ENCODE results near the gene CKMT1A.
A peak's percentile ranks its signal among the peaks of the same experiment; 100 is the strongest.
"Not testable (repeated sequence)": the region's sequence is repeated elsewhere in the genome, so short reads cannot be mapped to it uniquely, and the experiment has no call there.

CKMT1A gene

DNA sequence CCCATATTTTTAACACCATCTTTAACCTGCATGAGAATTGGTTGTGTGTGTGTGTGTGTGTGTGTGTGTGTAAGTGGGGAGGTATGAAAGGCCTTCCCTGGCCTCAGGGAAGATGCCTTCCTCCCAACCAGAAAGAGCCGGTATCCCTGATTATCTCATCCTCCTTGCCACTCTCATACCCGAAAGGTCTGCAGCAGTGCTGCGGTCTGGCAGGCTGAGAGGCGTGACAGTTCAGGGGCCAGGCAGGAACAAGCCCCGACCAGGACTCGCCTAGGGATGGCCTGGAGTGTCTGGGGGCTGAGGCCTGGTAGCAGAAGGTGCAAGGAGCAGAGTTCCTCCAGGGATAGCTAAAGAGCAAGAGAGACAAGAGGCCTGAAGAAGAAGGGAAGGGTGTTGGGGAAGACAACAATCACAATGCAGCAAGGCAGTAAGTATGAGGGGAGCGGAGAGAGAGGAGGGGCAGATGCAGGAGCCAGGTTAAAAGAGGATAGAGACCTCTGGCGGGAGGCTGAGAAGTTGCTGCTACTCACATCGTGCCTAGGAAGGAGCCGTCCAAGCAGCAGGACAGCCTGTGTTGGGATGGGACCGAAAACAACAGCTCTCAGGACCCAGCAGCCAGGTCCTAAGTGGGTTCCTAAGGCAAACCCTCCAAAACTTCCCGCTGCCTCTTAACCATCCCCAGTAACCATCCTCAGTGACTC lies 16.9 kb downstream of the CKMT1A start:
- not testable (repeated sequence) for H3K4me1 Mint-ChIP-seq; H3K27ac Mint-ChIP-seq (ENCODE audit: low read depth); DNase-seq (ENCODE audit: low spot score in 2 of 2); H3K27me3 Mint-ChIP-seq; H3K36me3 Mint-ChIP-seq (ENCODE audit: insufficient read depth); ATAC-seq (replicated peaks; ENCODE audit: extremely low read depth, poor library complexity, severe bottlenecking); H3K9me3 Mint-ChIP-seq; H3K4me3 Mint-ChIP-seq

DNA sequence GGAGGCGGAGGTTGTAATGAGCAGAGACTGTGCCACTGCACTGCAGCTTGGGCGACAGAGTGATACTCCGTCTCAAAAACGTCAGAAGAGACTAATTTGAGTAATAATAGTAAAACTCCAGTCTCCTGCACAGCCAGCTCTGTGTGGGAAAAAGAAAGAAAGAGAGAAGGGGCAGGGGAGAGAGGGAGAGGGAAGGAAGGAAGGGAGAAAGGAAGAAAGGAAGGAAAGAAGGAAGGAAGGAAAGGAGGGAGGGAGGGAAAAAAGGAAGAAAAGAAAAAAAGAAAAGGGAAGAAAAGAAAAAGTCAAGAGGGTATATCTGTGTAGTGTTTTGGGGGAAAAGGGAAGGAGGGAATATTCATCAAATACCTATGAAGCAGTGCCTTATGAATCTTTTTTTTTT lies 29.5 kb downstream of the CKMT1A start:
- H3K4me1 Mint-ChIP-seq: no peaks in the 10 kb centered on the region
- ATAC-seq (replicated peaks; ENCODE audit: extremely low read depth, poor library complexity, severe bottlenecking): no peak
- no peak overlapping the region for H3K4me3 Mint-ChIP-seq

DNA sequence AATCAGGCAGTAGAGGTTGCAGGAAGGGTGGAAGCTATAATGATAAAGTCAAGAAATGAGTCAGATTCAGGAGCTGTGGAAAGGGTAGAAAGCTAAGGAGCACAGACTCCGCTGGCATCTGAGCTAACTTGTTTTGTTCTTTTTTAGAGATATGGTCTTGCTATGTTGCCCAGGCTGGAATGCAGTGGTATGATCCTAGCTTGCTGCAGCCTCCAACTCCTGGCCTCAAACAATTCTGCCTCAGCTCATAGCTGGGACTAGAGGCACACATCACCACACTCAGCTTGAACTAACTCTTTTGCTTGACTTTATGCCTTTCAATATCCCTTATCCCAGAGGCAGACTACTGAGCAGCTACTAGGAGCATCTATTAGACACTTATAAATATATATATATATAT lies 32.6 kb downstream of the CKMT1A start:
- not testable (repeated sequence) for H3K4me1 Mint-ChIP-seq; H3K4me3 Mint-ChIP-seq; H3K36me3 Mint-ChIP-seq (ENCODE audit: insufficient read depth); H3K9me3 Mint-ChIP-seq; DNase-seq (ENCODE audit: low spot score in 2 of 2); ATAC-seq (replicated peaks; ENCODE audit: extremely low read depth, poor library complexity, severe bottlenecking); H3K27ac Mint-ChIP-seq (ENCODE audit: low read depth)
- H3K27me3 Mint-ChIP-seq: peaks cover 13% of the 10 kb centered on the region

More for the DNA sequence above, 29.5 kb downstream of the CKMT1A start:
- no peak for DNase-seq (ENCODE audit: low spot score in 2 of 2)
- Mint-ChIP-seq H3K36me3 (ENCODE audit: insufficient read depth) (no peaks in the 10 kb centered on the region), H3K9me3 (no peaks in the 10 kb centered on the region), H3K27ac (ENCODE audit: low read depth) (no peak overlapping the region), H3K27me3 (peaks cover 20% of the 10 kb centered on the region)

DNA sequence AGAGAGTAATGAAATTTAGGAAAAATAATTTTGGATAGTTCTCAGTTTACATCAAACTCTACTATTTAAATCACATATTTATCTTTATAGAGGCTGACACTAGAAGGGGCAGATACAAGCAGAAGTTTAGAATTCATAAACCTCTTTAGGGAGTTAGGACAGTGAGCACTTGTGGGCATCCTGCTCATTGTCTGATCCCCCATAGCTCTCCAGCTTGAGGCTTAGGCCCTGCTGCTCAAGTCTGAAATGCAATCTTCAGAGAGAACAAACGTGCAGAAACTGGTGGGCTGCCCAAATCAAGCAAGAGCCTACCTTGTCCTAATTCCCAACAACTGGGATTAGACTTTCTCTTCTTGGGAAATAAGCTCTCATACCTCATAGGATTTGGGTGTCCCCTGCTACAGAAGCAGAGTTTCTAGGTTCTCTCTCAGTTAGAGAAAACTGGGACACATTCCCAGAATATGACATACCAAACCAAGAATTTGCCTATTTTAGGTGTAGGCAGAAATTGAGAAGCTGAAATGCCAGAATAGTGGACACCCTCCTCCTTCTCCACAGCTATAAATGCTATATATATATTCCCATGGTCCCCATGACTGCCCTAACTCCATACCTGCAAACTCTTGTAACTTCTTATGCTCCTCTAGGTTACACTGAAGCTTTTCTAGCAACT lies 34.5 kb downstream of the CKMT1A start:
- H3K27ac Mint-ChIP-seq (ENCODE audit: low read depth); H3K4me3 Mint-ChIP-seq; ATAC-seq (replicated peaks; ENCODE audit: extremely low read depth, poor library complexity, severe bottlenecking); H3K4me1 Mint-ChIP-seq; H3K9me3 Mint-ChIP-seq; DNase-seq (ENCODE audit: low spot score in 2 of 2); H3K36me3 Mint-ChIP-seq (ENCODE audit: insufficient read depth): not testable (repeated sequence)
- peaks cover 19% of the 10 kb centered on the region for H3K27me3 Mint-ChIP-seq

DNA sequence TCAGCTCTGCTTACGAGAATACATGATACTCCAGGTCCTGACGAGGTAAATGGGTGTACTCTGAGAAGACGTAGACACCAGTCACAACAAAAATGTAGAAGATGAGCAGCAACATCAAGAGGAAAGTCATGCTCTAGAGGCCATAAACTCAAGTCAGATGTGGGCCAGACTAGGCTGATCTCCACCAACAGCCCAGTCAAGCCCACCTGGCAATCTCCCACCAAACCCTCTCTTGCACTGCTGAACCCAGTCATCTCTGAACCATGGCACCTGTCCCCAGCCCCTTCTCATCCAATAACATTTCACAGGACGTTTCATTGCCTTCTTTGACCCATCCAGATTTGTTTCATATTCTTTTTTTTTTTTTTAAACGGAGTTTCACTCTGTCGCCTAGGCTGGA lies 41.8 kb downstream of the CKMT1A start:
- Mint-ChIP-seq H3K27ac (ENCODE audit: low read depth) (no peak overlapping the region), H3K4me1 (no peaks in the 10 kb centered on the region), H3K36me3 (ENCODE audit: insufficient read depth) (no peaks in the 10 kb centered on the region), H3K9me3 (no peaks in the 10 kb centered on the region), H3K4me3 (no peak overlapping the region), H3K27me3 (peaks cover 20% of the 10 kb centered on the region)
- ATAC-seq (replicated peaks; ENCODE audit: extremely low read depth, poor library complexity, severe bottlenecking) (no peak), DNase-seq (ENCODE audit: low spot score in 2 of 2) (no peak)

DNA sequence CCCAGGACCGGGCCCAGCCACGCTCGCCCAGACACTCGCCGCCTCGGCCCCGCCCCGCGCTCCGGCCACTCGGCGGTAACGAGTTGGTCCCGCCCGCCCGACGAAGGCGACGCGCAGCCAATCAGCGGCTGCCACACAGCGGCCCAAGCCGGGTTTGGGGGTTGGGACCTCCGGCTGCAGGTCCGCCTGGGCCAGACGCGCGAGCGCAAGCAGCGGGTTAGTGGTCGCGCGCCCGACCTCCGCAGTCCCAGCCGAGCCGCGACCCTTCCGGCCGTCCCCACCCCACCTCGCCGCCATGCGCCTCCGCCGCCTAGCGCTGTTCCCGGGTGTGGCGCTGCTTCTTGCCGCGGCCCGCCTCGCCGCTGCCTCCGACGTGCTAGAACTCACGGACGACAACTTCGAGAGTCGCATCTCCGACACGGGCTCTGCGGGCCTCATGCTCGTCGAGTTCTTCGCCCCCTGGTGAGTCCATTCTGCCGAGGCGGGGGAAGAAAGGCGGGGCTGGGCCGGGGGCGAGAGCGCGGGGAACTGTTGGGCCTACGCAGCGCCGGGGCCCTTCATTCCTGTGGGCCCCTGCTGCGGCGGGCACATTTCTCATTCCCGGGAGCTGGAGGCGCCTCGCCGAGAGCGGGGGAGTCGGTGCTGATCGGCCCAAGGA lies 52.7 kb downstream of the CKMT1A start, which contains the start of gene PDIA3:
PDIA3 (plus strand) TSS at position 194 of the 658 bp plus-strand sequence; CDS start at position 296, 102 bp downstream.
- not testable (repeated sequence) for H3K27me3 Mint-ChIP-seq, H3K9me3 Mint-ChIP-seq
- H3K27ac Mint-ChIP-seq (ENCODE audit: low read depth): peak within 1 kb of the TSS; percentile 97
- H3K36me3 Mint-ChIP-seq (ENCODE audit: insufficient read depth): peaks cover 30% of the 10 kb centered on the region
- DNase-seq (ENCODE audit: low spot score in 2 of 2) (peak; percentile 71), ATAC-seq (replicated peaks; ENCODE audit: extremely low read depth, poor library complexity, severe bottlenecking) (peak; percentile 53)
- peak within 1 kb of the TSS; percentile 97 for H3K4me3 Mint-ChIP-seq
- H3K4me1 Mint-ChIP-seq: peaks cover 33% of the 10 kb centered on the region

DNA sequence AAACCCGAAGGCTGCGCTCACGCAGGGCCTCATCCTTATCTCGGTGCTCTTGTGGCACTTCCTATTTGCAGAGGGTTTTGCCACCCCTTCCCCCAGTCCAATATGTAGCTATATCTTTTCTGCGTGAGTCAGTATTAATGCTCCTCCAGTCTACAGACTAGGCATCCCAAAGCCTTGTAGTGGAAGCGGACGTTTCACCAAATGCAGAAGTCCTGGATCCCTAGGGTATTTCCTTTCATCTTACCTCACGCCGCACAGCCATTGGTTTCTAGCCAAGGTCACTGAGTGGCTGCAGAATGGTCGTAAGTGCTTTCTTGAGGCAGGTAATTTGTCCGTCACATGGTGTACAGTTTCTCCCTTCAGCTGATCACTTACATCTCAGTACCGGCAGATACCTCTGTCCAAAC lies 53.2 kb downstream of the CKMT1A start:
- DNase-seq (ENCODE audit: low spot score in 2 of 2) (peak in 1 of 2 donors; percentile 14), ATAC-seq (replicated peaks; ENCODE audit: extremely low read depth, poor library complexity, severe bottlenecking) (peak; percentile 38)
- not testable (repeated sequence) for H3K27me3 Mint-ChIP-seq, H3K9me3 Mint-ChIP-seq
- H3K27ac Mint-ChIP-seq (ENCODE audit: low read depth): peak overlapping the region; percentile 97
- H3K4me3 Mint-ChIP-seq: peak overlapping the region; percentile 97
- H3K36me3 Mint-ChIP-seq (ENCODE audit: insufficient read depth): peaks cover 32% of the 10 kb centered on the region
- peaks cover 38% of the 10 kb centered on the region for H3K4me1 Mint-ChIP-seq

DNA sequence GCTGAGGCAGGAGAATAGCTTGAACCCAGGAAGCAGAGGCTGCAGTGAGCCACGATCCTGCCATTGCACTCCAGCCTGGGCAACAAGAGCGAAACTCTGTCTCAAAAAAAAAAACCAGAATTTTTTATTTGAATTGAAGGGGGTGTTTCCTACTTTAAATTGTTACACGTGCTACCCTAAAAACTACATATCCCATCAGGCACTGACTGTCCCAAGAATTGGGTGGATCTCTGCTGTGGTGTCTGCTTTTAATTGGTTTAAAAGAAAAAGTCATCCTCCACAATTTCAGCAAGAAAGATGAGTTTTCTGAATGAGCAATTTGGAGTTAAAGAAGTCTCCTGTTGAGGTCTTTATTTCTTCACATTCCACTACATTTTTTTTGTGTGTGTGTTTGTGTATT lies 54.7 kb downstream of the CKMT1A start:
- H3K4me1 Mint-ChIP-seq: peaks cover 49% of the 10 kb centered on the region
- H3K36me3 Mint-ChIP-seq (ENCODE audit: insufficient read depth): peaks cover 40% of the 10 kb centered on the region
- H3K4me3 Mint-ChIP-seq: peak overlapping the region; percentile 97
- no peaks in the 10 kb centered on the region for H3K27me3 Mint-ChIP-seq
- no peak for DNase-seq (ENCODE audit: low spot score in 2 of 2)
- peak overlapping the region; percentile 49 for H3K27ac Mint-ChIP-seq (ENCODE audit: low read depth)
- no peaks in the 10 kb centered on the region for H3K9me3 Mint-ChIP-seq
- ATAC-seq (replicated peaks; ENCODE audit: extremely low read depth, poor library complexity, severe bottlenecking): no peak

All from central memory CD8-positive, alpha-beta T cell (primary cell).